Suprapubic skin (tissue), 4 donors: Measurements from ENCODE around the gene RASSF4. TPM values are rescaled to one million over a fixed set of nuclear protein-coding genes. Genes with fewer than 3 reads are reported as not detected.

Experiments used
- DNase-seq, 2 donors: peaks; one replicate each; pipeline ENCODE4 v3.0.0-alpha.2; 2019; ENCODE audit warnings: low spot score in 2 of 2
- H3K27ac ChIP-seq: fragments of 200-600 bp; sonication (generic); one replicate; pipeline ENCODE4 v1.5.1; 2019
- H3K27me3 ChIP-seq: fragments of 200-600 bp; sonication (generic); one replicate; pipeline ENCODE4 v1.5.1; 2019
- H3K36me3 ChIP-seq: fragments of 200-600 bp; sonication (generic); one replicate; pipeline ENCODE4 v1.5.1; 2019
- H3K4me1 ChIP-seq: fragments of 200-600 bp; sonication (generic); one replicate; pipeline ENCODE4 v1.5.1; 2019
- H3K4me3 ChIP-seq: fragments of 200-600 bp; sonication (generic); one replicate; pipeline ENCODE4 v1.5.1; 2019; ENCODE audit warnings: mild to moderate bottlenecking
- H3K9me3 ChIP-seq: fragments of 200-600 bp; sonication (generic); one replicate; pipeline ENCODE4 v1.5.1; 2019
- EP300 ChIP-seq: sonication (generic); formaldehyde crosslinking; IDR thresholded peaks from one replicate; pipeline ENCODE4 v1.6.1; 2017; ENCODE audit warnings: antibody characterized with exemption
- POLR2A ChIP-seq, 2 donors: fragments of 450-650 bp; IDR thresholded peaks; one replicate each; pipeline ENCODE4 v1.6.1; 2017; ENCODE audit warnings: antibody characterized with exemption in 2 of 2, mild to moderate bottlenecking in 2 of 2, moderate library complexity in 2 of 2
- POLR2AphosphoS5 ChIP-seq, 3 donors: sonication (generic); formaldehyde crosslinking; IDR thresholded peaks; one replicate each; pipeline ENCODE4 v1.6.1; 2017; ENCODE audit warnings: antibody characterized with exemption in 3 of 3
- WGBS: methylation state at CpG from one replicate; pipeline ENCODE4 v1.1.5; 2018; 5-methylcytosine and 5-hydroxymethylcytosine counted together
- total RNA-seq, 4 donors: library from RNA; depleted of rRNA; stranded (reverse); fragments of >200 nt; gene quantifications; one replicate each; pipeline ENCODE4 v1.1.0, GENCODE V29; 2016
- TF ChIP-seq, protein P1 (sequence below), 2 donors: fragments of 200-600 bp in 1 of 2; fragments of 450-650 bp in 1 of 2; sonication (generic) in 1 of 2; IDR thresholded peaks; one replicate each; pipeline ENCODE4 v1.5.1; 2016 to 2019; ENCODE audit warnings: antibody characterized with exemption in 2 of 2, mild to moderate bottlenecking in 1 of 2, moderate library complexity in 1 of 2

The RASSF4 gene
- total RNA-seq, 4 donors from 2014 or later = 4.4 to 23.3 (median 12.9) TPM

DNA sequence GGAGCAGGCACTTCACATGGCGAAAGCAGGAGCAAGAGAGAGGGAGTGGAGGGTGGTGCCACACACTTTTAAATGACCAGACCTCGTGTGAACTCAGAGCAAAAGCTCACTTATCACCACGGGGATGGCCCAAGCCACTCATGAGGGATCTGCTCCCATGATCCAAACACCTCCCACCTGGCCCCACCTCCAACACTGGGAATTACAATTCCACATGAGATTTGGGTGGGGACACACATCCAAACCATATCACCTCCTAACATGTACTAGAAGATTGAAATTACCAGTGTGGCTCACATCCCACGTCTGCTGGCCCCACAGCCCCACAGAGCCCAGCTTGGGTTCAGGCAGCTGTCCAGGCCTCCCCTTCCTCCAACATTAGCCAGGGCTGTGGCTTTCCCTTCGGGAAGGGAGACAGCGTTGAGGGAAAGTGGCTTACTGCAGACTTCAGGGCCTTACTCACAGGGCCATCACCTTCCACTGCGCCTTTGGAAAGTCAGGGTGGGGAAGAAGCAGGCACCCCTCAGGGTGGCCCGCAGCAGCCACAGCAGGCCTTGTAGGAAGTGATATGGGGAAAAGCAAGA, 11.3 kb downstream of the RASSF4 start:
- TF ChIP-seq, protein P1, sequence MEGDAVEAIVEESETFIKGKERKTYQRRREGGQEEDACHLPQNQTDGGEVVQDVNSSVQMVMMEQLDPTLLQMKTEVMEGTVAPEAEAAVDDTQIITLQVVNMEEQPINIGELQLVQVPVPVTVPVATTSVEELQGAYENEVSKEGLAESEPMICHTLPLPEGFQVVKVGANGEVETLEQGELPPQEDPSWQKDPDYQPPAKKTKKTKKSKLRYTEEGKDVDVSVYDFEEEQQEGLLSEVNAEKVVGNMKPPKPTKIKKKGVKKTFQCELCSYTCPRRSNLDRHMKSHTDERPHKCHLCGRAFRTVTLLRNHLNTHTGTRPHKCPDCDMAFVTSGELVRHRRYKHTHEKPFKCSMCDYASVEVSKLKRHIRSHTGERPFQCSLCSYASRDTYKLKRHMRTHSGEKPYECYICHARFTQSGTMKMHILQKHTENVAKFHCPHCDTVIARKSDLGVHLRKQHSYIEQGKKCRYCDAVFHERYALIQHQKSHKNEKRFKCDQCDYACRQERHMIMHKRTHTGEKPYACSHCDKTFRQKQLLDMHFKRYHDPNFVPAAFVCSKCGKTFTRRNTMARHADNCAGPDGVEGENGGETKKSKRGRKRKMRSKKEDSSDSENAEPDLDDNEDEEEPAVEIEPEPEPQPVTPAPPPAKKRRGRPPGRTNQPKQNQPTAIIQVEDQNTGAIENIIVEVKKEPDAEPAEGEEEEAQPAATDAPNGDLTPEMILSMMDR (IDR thresholded peaks at IDR 0.05) = no peak
- no peak for TF ChIP-seq POLR2A (IDR thresholded peaks at IDR 0.05)
- TF ChIP-seq POLR2AphosphoS5 (IDR thresholded peaks at IDR 0.05) = no peak
- no peak for TF ChIP-seq EP300
- WGBS = 90% methylated on average over 6 of the region's 8 CpGs
- Histone ChIP-seq H3K36me3 (peaks cover 12% of the 10 kb centered on the region), H3K27me3 (no peaks in the 10 kb centered on the region), H3K4me3 (no peak overlapping the region), H3K9me3 (no peaks in the 10 kb centered on the region), H3K27ac (no peak overlapping the region), H3K4me1 (peaks cover 57% of the 10 kb centered on the region)
- peak in 1 of 2 donors; percentile 48 for DNase-seq

DNA sequence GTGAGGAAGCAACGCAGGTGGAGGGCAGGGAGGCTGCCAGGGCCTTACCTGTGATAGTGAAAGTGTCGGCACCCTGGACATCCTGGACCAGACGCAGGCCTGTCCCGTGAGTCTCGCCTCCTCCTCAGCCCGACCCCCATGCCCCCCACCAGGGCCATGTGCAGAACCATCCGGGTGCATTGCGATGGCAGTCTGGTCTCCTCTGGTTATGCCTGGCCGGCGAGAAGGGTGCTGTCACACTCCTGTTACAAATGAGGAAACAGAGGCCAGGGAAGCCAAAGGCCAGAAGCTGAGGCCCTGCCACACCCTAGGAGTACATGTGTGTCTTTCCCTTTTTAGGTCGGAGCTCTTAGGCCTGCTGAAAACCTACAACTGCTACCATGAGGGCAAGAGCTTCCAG, 11.8 kb downstream of the RASSF4 start:
- Histone ChIP-seq H3K9me3 (no peaks in the 10 kb centered on the region), H3K4me1 (peaks cover 54% of the 10 kb centered on the region), H3K4me3 (no peak overlapping the region), H3K27me3 (no peaks in the 10 kb centered on the region), H3K36me3 (peaks cover 12% of the 10 kb centered on the region), H3K27ac (no peak overlapping the region)
- DNase-seq = peak in 1 of 2 donors; percentile 63
- TF ChIP-seq EP300 (no peak), POLR2AphosphoS5 (IDR thresholded peaks at IDR 0.05) (no peak), POLR2A (IDR thresholded peaks at IDR 0.05) (no peak)
- TF ChIP-seq, protein P1 (IDR thresholded peaks at IDR 0.05) = no peak
- 30% methylated on average over 3 of the region's 11 CpGs for WGBS

DNA sequence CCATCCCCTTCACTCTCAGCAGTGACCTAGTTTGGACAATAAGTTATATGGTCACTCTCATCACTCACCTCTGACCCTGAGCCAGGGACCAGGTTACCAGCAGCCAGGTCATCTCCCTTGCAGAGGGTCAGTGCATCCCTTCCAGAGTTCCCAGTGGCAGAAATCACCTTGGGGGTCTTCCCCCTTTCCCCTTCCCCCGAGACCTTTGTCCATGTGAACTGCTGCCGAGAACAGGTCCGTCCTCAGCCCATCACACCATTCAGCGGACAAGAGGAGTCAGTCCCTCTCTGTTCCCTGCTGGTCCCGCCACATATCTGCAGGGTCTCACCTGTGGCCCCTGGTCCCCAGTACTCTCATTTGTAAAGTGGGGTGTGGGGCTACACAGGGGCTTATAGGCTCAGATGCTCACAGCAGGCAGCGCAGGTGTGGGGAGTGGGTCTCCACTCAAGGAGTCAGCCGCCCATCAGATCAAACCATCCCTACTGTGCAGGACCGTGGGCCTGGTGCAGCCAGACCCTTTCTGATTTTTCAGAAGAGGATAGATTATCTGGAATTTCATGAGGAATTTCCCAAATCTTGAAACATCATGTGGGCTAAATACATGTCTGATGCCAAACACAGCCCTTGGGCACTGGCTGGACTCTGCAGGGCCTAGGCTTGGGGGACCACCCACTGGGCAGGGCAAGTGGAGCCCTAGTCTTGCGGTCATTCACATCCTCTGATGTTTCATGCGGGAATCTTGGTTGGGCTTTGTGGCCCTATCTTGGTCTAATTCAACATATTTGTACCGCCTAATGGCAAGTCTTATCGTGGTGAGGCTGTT, 12.5 kb downstream of the RASSF4 start:
- H3K4me1 ChIP-seq = peaks cover 49% of the 10 kb centered on the region
- H3K27ac ChIP-seq = no peak overlapping the region
- no peaks in the 10 kb centered on the region for H3K9me3 ChIP-seq
- no peak for TF ChIP-seq POLR2A (IDR thresholded peaks at IDR 0.05)
- no peak for TF ChIP-seq POLR2AphosphoS5 (IDR thresholded peaks at IDR 0.05)
- TF ChIP-seq, protein P1 (IDR thresholded peaks at IDR 0.05) = no peak
- TF ChIP-seq EP300 = no peak
- peaks cover 12% of the 10 kb centered on the region for H3K36me3 ChIP-seq
- 97% methylated on average over 10 of the region's 12 CpGs for WGBS
- H3K27me3 ChIP-seq = no peaks in the 10 kb centered on the region
- H3K4me3 ChIP-seq = no peak overlapping the region
- DNase-seq = peak in 1 of 2 donors; percentile 61

DNA sequence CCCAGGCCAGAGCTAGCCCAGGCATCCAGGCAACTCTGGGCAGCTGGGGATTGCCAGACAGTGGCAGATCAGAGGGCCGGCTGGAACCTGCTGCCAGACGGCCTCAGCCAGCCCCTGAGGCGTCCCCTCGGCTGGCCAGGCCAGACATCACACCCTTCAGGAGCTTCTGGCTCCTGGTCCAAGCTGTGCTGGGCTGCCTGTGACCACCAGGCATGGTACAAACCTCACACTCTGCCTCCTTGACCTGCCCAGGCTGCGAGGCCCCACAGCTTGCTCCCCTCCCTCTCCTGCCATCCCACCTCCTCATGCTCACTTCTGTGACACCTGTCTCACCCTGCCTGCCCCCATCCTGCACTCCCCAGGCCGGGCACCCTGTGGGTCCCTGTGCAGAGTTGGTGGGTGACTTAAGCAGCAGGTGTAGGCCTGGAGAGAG, 13.3 kb downstream of the RASSF4 start:
- TF ChIP-seq POLR2A (IDR thresholded peaks at IDR 0.05) (no peak), POLR2AphosphoS5 (IDR thresholded peaks at IDR 0.05) (no peak), EP300 (no peak)
- TF ChIP-seq, protein P1 (IDR thresholded peaks at IDR 0.05) = no peak
- Histone ChIP-seq H3K27me3 (no peaks in the 10 kb centered on the region), H3K9me3 (no peaks in the 10 kb centered on the region), H3K4me1 (peaks cover 44% of the 10 kb centered on the region), H3K36me3 (peaks cover 12% of the 10 kb centered on the region), H3K4me3 (no peak overlapping the region), H3K27ac (no peak overlapping the region)
- WGBS = no CpG with 5 or more reads among the region's 6 CpGs
- no peak for DNase-seq
